GM18526 (cell line): Measurements from ENCODE around the gene PHC2.

Experiments
- POLR2A ChIP-seq: IDR thresholded peaks from 3 replicates; pipeline ENCODE4 v1.6.1; 2011; ENCODE audit not compliant: insufficient read length; ENCODE audit errors: extremely low read depth

The PHC2 gene

DNA sequence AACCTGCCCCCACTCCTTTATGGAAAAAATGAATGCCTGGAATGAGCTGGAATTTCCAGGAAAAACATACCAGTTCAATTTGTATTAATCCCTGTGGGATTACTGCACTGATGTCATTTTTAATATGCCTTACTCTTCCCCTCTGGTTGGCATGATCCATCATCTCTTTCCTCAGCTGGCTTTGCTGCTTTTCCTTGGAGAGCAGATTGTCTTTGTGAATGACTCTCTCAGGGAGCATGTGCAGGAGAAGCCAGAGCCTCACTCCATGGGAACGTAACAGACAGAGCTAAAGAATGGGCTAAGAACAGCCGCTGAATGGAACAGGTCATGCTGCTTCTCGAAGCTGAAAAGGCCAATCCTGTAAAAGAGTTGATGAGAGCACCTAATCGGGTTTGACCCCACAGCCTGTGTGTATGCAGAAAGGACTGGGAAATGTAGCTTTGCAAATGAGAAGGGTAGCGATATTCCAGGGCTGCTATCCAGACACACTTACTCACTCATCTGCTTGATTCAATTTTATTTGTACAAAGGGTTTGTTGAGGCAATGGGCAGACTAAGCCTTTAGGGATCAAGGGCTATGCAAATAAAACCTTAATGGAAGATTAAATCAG is 20.7 kb downstream of the PHC2 start:
- TF ChIP-seq POLR2A: no peak

DNA sequence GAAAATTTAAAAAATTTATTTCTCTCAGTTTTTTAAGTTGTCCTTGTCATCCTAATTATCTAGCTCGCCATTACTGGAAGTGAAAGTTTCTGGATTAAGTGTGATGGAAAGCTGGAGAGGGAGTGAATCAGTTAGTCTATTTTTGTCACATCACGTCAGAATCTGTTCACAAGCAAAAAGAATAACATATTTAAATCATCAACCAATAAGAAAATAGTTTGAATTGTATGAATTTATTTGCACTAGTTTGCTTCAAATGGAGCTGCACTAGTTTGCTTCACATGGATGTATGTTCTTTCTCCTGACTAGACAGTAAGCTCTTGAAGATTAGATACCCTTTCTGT is 22.8 kb downstream of the PHC2 start:
- TF ChIP-seq POLR2A: no peak

DNA sequence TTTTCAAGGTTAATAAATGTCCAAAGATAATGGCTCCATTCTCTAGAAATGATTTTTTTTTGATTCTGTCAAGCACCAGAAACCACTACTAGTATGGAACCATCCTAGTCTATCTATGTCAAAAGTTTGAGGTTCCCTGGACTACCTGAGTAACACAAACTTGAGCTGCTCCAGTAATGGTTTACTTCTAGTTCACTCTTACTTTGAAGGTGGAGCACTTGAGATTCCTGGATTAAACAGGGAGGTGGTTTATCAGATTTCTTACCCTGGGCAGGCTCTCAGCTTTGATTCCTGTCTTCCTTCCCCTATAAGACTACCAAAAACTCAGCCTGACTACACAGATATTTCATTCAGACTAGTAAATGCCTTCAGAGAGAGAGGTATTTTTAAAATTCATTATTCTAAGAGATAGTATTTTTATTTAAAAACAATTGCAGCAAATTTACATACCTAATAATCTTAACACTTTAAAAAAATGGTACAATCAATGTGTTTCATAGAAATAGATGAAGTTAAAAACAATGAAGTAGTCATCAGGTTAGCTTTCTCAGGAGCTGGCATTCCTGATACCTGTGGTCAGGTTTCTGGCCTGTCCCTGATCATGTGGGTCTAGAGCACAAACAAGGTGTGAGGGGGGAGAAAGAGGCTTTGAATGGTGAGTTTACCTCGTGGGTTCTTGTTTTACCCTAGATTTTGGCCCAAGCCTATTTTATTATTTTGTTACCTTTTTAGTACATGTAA is 23.4 kb downstream of the PHC2 start:
- TF ChIP-seq POLR2A: no peak

DNA sequence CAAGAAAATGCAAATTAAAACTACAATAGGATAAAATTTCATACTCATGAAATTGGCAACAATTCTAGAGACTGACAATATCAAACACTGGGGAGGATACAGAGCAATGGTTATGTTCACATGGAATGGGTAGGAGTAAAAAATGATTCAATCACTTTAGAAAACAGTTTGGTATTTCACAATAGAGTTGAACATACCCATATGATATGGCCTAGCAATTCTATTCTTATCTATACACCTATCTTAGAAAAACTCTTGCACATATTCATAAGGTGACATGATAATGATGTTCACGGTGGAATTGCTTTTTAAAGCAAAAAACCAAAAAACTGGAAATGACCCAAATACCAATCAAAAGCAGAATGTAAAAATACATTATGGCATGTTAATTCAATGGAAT is 28.7 kb downstream of the PHC2 start:
- TF ChIP-seq POLR2A: no peak

DNA sequence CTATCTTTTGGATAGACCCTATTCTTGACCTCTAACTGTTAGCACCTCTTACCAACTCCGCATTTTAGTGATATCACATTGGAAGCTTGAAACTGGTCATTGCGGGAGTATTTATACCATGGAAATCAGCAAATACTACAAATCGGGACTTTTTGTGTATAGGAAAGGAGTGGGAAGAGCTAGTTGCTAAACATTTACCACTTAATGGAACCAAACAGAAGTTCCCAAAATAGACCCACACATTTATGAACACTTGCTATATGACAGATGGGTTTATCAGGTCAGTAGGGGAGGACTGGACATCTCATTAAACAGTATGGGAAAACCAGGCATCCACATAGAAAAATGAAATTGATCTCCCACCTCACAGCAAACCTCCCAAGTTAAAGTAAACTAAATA is 29.4 kb downstream of the PHC2 start:
- no peak for TF ChIP-seq POLR2A

DNA sequence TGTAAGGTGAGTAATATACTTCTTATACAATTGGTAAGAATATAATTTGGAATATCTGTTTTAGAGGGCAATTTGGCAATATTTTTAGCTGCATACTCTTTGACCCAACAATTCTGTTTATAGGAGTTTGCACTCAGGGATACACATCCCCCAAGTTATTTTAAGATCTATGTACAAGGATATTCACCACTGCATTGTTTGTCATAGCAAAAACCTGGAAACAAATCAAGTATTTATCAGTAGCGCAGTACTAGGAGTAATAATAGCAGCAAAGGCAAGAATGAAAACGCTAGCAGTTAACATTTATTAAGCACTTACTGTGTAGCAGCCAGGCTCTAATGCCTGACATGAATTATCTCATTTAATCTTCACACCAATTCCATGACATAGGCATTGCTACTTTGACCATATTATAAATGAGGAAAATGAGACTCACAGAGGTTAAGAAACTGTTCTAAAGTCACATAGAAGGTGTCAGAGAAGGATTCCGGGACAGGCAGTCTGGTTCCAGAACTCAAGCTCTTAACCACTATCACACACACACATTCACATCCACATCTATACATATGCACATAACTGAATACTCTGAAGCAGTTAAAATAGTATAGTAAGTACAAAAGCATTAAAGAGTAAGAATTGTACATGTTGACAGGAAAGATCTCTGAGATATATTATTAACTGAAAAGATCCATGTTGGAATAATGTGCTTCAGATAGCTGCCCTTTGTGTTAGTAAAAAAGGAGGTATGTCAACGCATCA is 30.6 kb downstream of the PHC2 start:
- TF ChIP-seq POLR2A: no peak

DNA sequence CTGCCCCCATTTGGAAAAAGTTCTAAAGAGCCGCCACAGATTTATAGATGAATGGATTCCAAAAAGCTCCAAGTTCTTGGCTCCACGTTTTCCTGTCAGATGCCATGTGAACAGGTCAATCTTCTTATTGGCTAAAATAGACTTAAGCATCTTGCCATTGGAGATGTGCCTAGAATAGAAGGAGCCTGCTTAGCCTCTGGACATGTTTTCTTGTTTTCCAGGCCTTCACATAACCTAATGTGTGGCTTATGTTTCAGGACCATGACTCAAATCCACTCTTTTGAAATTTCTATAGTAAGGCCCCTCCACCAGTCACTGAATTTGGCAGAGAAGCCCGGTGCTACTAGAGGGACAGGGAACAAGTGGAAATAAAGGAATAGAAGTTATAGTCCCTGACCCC is 31.5 kb downstream of the PHC2 start:
- TF ChIP-seq POLR2A: no peak

DNA sequence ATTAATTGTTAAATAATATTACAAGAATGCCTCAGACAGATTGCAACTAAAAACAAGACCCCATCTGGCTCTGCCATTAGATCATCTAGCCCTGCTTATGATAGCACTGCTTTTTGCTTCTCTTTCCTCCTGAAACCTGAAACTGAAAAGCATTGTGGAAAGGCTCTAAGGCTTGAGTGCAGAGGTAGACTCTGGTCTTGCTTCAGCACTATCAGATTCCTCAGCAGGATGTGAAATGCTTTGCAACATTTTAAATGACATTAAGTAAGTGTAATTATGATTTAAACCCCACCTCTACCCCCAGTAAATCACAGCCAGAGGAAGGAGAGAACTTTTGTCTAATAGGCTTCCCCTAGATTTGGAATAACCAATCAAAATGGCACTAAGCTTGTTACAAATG is 32.9 kb downstream of the PHC2 start:
- TF ChIP-seq POLR2A: no peak

DNA sequence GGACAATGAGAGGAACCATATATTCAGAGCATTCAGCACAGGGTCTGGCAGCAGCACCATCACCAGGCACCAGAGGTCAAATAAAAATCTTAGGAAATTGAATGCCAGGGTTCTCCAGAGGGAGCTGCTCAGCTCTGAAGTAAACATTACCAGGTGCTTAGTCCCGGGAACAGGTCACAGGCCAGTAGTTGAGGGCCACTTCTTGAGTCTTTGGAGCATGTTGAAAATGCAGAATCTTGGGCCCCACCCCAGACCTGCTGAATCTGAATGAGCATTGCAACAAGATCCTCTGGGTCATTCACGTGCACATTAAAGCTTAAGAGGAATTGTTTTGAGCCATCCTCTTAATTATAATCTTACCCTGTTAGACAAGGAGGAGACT is 33.8 kb downstream of the PHC2 start:
- TF ChIP-seq POLR2A: no peak

DNA sequence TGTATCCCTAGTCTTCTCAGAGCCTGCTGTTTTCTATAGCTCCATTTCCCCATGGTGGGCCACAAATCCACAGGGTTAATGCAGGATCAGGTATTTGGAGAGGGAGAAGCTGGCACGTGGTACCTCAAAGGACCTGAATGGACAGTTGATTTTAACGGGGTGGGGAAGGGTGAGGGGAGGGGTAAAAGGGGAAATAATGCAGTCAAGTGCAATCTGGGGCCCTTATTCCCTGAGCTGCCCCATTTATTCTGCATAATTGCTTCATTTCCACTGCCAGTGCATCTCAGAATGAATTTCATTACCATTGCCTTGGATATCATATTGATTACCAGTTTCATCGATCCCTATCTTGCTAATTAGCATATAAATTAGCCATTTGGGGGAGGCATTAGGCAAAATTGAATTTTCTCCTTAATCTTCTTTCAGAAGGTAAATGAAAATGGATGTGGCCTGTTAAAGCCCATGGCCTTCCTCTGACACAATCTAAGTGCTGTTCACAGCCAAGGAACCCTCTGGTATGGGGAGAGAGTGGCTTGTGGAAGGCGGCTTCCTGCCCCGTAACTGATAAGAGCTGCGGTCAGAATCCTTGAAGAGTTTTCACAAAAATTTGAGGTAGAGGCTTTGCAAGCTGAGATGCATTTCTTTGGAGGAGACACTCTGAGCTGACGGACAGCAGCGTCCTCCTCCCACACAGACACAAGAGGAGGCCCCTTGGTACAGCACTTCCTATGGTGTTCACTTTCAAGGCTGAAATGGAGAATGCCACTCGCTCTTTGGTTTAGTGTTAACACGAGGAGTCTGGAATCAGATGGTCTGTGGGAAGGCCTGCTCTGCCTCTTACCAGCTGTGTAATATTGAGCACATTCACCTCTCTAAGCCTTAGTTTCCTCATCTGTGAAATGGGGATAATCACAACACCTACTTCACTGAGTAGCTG is 34.4 kb downstream of the PHC2 start:
- no peak for TF ChIP-seq POLR2A

DNA sequence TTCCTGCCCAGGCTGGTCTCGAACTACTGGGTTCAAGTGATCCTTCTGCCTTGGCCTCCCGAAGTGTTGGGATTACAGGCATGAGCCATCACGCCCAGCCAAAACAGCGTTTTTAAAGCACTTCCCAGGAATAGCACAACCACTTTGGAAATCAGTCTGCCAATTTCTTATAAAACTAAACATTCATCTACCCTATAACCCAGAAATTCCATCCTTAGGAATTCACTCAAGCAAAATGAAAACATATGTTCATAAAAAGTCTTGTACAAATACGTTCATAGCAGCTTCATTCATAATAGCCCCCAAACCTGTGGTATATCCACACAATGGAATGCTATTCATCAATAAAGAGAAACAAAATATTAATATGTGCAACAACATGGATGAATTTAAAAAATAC is 36.1 kb downstream of the PHC2 start:
- TF ChIP-seq POLR2A: no peak

DNA sequence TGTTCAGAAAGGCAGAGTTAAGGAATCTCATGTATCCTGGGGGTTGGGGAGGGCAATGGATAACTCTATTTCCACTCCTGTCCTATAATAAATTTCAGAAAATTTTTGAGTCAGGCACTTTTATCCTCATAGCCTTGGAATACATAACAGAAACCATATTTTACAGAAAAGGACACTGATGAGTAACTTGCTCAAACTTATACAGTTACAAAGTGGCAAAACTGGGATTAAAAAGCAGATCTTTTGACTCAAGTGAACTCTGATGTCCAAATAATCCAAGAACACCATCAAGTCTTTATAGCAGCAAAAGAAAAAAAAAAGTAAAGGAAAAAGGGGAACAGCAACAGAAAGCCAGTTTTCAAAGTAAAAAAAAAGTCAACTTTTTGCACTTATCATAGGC is 36.9 kb downstream of the PHC2 start:
- TF ChIP-seq POLR2A: no peak

DNA sequence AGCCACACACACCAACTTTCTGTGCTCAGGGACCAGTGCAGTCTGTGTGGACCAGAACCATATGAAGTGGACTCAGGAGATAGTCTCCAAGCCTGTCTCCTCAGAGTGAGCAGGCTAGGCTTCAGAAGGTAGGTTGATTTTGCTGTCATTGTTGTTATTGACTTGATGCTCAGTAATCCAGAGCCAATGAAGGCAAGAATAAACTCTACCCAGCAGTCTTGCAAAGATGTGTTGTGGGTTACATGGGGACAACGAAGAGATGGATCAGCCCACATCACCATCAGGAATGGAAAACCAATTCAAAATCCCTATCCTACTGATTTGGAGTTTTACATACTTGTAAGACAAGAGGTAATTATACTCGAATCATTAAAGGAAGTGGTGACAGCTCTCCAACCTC is 37.4 kb downstream of the PHC2 start:
- TF ChIP-seq POLR2A: no peak

DNA sequence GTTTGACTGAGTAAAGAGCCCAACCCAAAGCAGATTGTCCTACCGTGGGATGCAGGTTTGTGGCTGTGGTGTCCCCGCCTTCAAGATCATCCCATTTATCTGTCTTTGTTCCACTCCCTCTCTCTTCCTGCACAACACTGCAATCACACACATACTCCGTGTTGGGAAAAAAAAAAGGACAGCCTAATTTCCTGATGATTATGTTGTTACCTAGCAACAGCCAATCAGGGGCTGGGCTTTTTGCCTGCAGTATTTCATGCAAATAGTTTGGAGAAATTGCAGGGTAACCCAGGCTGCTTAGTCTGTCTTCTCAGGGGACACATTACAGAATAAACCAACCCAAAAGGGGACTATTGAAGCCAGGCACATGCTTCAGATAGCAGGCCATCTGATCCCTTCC is 38.3 kb downstream of the PHC2 start:
- TF ChIP-seq POLR2A: no peak

DNA sequence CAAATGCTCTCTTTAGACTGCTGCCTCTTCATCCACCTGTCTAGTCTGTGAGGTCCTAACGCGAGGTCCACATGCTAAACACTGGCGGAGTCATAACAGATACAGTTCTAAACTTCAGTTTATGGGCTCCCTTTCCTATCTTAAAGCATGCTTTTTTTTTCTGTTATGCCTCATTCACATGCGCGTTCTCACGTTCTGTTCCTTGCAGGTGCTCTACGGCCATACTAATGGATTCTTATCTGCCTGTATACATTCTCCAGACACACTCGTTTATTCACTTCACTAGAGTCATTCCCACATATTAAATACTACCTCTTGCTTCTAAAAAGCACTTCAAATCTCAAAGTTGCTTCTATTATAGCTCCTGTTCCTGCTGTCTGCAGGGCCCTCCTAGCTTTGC is 38.7 kb downstream of the PHC2 start:
- no peak for TF ChIP-seq POLR2A

DNA sequence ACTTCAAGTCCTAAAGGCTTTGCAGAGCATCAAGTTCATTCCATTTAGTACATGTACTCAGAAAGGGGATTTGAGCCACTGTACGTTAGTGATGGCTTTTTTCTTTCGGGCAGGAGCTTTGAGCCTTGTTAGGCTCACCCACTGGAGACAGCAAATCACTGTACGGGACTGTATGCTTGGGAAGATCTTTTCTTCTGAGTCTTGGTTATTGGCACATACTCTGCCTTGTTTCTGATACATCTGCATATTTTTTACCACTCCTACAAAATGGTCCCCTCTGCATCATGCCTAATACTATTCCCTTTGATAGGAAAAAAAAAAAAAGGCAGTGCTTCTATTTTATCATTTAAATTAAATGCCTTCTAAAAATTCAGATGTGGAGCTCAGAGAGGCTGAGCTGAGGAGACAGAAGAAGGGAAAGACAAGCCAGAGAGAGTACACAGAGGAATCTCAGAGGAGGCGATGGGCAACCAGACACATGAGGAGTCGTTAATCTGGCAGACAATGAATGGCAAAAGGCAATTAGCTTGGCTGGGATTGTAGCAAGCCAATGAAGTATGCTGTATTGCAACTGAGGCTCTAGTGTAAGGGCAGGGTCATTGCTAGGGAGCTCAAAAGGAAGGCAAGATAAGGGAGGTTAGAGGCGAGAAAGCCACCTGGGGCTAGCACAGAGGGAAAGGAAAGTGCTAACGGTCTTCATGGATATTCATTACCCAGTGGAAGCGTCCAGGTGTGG is 39.4 kb downstream of the PHC2 start:
- TF ChIP-seq POLR2A: no peak
